GM18519 (cell line): ENCODE measurements around the gene CAMK4.
"Not testable (repeated sequence)": the region's sequence is repeated elsewhere in the genome, so short reads cannot be mapped to it uniquely, and the experiment has no call there.

ENCODE experiments used
- ATAC-seq: cut with Tn5 transposase; IDR thresholded peaks from one replicate; pipeline ENCODE4 v1.9.1; 2021; ENCODE audit warnings: mild to moderate bottlenecking, moderate library complexity; ENCODE audit not compliant: unreplicated experiment, low FRiP score

The CAMK4 gene

DNA sequence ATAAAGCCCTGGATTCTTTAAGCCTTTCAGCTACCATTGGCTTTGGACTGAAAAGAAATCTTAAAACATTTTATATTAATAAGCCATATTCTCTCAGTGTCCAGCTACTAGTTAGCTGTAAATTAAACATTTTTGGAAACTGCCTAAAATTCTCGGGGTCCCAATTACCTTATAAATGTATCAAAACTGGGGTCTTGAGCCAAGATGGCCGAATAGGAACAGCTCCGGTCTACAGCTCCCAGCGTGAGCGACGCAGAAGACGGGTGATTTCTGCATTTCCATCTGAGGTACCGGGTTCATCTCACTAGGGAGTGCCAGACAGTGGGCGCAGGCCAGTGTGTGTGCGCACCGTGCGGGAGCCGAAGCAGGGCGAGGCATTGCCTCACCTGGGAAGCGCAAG lies 77.9 kb downstream of the CAMK4 start:
- not testable (repeated sequence) for ATAC-seq

DNA sequence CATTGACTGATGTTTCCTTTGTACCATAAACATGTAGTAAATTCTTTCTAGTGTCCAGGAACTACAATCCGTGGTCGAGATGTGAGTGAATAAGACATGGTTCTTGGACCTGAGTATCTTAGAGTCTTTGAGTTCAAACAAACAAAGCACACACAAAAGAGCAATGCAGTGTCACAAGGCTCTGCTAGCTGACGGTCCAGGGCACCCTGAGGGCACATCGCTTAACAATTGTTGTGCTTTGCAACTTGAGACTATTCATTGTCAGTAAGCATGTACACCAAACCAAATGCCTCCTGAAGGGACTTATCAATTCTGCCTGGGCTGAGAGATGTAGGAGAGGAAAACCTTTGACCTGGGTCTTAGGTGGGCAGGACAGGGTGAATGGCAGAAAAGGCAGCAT lies 84.8 kb downstream of the CAMK4 start:
- no peak for ATAC-seq

DNA sequence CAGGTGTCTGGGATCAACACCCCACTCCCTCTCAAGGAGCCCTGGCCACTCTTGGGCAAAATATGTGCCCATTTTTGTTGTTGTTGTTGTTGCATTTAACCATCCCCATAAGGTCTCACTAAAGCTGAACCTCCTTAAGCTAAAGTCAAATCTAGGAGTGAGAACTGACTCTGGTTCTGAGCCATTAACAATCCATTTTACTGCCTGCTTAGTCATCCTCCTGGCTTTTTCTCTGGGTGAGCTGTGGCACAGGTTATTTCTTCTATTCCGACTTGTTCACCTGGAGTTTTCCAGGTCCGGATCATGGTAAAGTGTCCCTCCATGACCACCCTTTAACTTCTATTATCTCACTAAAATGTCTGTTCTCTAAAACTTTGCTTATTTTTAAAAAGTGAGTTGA lies 85.2 kb downstream of the CAMK4 start:
- no peak for ATAC-seq

DNA sequence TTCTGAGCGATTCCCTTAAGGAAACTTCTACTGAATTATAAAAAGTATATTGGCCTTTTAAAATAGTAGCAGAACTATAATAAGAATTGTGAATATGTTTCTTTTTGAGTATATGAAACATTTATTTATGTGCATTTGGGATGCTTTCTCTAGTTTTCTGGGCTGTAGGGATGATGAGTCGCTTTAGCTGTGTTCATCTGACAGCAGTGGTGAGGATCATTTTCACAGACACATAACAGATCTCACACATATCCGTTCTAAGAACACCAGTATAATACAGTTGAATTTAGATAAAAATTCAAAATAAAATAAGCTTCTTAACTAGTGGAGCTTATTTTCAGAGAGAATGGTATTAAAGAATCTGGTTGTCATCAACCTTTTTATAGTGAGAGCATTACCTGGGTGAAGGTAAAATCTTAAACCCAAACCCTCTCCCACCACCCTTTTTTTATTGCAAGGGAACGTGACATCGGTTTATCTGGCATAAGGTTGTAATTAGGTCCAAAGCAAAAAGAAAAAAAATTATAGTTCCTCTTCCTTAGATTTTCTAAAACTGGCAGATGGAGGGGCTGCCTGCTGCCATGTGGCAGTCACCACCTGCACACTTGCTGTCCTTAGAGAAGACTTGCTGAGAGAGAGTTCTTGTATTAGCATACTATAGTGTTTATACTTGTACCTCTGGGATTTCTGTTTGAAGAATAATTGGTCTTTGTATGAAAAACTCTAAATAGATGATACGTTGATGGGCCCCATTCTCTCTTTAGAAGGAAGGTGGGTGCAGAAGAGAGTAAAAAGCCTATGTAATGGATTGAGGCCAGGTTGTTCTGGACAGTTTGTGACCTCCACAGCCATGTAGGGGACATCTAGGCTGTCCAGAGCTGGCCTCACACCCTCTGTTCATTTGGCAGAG lies 86.8 kb downstream of the CAMK4 start:
- no peak for ATAC-seq

DNA sequence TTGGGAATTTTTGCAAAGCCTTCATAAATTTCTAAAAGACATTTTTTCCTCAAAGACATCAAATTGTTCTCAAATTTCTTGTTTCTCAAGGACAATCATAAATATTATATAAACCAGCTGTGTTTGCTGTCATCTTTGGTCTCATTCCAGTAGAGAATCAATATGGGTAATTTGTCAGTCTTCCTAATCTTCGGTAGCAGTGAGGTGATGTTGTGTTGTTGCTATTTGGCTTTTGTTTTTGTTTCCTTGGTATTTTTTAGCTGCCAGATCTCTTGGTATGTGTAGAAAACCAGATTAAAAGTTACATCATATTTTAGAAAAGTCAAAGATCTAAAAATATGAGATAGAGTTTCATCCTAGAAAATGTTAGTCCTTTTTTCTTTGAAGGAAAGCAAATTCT lies 87.5 kb downstream of the CAMK4 start:
- ATAC-seq: no peak

DNA sequence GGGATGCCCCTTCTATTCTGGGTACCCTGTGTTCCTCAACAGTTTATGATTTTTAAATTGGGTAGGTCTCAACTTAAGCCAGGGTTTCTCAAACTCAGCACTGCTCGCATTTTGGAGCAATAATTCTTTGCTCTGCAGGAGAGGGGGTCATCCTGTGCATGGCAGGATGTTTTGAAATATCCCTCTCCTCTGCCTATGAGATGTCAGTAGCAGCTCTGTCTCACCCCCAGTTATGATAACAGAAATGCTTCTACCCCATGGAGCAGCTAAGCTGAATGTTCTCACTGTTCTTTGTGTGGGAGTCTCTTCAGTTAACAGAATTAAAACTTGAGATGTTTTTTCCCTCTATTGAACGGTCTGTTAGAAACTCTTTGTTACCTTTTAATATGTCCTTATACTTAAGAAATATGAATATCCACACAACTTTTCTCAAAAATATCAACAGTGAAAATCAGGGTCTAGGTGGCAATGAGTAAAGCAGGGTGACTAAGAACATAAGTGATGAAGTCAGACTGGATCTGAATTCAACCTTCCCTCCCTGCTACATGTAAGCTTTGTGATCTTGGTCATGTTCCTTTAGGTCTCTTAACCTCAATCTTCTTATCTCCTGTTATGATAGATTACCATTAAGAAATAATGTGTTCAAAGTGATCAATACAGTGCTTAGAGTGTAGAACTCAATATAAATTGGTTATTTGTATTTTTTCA lies 89.0 kb downstream of the CAMK4 start:
- no peak for ATAC-seq

DNA sequence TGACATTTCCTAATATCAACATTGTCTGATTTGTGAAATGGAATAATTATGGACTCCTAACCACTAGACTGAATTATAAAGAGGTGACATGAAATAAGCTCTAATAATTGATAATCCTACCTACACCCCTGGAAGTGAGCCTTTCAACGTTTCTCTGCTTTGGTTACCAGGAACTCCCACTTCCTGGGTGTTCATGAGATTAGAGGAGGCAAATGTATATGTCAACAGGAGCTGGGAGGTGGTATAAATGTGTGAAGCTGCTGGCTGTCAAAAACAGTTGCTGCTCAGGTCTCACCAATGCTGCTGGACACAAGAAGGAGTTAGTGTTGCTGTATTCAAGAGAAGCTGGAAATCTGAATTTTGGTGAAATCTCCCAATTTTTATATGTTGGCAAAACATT lies 96.8 kb downstream of the CAMK4 start:
- no peak for ATAC-seq

DNA sequence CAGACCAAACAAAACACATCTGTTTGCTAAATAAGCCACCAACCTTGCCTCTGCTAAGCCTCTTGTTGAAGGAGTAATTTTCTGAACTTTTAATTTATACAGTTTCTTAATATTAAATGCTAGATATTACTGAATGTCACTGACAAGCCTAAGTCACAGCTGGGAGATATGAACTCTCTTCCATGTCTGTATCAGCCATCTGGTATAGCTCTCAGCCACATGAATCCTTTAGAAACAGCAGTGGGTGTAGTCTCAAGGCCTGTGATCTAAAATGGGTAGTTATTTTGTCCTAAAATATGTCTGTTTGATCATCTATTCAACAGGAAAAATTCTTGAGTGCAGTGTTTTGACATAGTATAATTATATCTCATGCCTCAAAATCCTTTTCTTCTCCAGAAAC lies 97.2 kb downstream of the CAMK4 start:
- no peak for ATAC-seq

DNA sequence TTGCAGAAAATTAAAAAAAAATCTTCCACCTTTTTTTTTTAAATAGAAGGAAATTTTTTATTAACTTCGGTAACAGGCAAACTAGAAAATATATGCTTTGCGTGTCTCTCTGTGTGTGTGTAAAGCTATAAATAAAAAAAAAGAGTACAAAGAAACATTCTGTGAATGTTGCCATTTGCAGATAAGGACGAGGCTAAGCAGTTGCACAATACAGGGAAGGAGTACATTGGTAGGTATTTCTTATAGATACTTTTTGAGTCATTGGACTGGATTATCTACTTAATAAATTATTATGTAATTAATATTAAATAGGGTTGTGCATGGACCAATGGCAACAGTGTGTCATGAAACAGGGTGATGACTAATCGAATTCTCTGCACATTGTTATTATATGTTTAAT lies 102.4 kb downstream of the CAMK4 start:
- no peak for ATAC-seq

DNA sequence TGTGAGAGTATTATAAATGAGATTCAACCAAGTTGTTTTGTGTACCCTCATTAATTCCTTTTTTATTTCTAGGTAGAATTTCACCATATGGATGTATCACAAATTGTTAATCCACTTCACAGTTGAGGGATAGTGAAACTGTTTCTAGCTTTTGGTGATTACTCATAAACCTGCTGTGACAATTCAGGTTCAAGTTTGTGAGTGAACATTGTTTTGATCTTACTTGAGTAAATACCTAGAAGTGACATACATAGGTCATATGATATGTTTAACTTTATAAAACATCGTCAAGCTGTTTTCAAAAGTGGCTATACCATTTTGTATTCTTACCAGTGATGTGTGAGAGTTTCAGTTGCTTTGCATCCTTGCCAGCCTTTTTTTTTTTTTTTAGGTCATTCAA lies 112.9 kb downstream of the CAMK4 start:
- ATAC-seq: no peak

DNA sequence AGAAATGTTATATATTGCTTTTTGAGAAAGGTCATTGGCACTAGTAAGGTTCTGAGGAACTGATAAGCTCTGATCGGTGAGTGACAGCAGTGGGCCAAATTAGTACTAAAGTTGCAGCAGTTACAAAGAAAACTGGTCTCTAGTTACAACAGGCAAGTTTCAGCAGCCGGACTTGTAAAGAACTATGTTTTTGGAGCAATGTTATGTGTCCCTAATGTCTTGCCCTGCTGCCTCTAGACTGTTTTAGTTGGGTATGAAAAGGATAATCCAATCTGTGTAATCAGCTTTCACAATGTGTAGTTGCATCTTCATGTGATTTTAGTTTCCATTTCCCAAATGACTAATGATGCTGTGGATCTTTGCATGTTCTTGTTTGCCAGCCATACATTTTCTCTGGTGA lies 113.5 kb downstream of the CAMK4 start:
- no peak for ATAC-seq

DNA sequence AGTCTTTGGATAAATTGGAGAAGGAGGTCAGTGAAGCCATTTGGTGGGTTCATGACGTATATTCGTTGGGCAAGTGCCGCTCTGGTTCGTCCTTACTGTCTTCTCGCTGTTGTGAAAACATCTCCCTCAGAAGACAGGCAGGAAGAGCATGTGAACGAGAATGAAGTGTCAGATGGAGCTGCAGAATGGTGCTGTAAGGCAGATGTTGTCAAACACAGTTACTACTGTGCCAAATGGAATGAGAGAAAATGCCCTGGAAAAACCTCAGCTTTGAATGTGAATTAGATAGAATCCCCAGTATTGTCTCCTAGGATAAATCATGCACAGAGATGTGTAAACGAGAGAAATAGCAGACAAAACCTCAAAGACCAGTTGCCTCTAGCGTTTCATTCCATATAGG lies 121.5 kb downstream of the CAMK4 start:
- ATAC-seq: no peak

DNA sequence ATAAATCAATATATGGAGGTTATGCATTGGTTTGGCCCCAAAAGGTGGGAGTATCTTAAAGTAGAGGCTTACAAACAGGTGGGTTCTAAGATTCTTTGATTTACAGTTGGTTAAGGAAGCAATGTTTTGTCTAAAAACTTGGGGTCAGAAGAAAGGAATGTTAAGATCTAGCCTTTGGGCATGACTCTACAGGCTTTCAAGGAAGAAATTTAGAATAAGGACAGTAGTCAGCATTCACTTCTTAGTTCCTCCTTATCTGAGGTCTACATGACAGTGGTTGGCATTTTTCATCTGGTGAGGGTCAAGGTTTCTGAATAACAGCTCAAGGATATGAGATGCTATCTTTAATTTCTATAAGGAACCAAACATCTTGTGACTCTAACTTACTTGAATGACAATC lies 122.8 kb downstream of the CAMK4 start:
- ATAC-seq: no peak

DNA sequence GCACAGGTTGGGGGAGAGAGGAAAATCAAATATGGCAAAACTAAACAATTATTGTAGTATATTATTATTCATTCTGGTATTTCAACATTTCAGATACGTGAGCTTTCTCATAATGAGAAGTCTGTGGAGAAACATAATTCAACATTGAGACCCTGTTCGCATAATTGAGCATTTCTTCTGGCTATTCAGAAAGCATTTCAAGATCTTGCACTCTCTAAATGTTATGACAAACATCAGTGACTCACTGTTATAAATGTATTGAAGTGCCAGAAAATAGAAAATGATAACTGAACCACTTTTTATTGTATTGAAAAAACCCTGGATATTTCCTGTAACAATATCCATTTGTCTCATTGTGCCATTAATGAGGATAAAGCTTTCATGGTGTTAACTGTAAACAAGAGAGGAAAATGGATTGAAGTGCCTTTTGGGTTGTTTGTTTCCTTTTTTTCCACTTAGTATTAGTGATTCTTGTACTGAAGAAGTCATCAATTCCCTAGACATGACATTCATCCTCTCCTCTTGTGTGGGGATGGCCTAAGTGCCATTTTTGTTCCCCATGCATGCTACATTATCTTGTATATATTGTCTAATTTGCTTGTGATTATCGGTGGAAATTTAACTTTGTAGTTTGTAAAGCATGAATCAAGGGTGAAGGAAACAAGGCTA lies 124.6 kb downstream of the CAMK4 start:
- ATAC-seq: no peak

DNA sequence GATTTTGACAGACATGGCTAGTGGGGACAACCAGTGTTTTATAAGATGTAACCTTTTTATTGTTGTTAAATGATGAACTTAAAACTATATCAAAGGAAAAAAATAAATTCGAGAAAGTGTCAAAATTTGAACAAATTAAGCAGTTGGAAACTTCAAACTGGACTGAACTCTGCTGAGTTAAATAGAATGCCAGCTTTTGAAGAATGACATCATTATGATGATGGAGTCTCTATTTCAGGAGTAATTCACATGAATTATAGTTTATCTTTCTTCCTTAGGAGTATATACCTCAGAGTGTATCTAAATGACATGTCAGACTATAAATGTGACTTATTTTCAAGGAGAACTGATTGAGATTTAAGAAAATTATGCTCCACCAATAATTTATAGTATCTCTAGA lies 125.2 kb downstream of the CAMK4 start:
- no peak for ATAC-seq

DNA sequence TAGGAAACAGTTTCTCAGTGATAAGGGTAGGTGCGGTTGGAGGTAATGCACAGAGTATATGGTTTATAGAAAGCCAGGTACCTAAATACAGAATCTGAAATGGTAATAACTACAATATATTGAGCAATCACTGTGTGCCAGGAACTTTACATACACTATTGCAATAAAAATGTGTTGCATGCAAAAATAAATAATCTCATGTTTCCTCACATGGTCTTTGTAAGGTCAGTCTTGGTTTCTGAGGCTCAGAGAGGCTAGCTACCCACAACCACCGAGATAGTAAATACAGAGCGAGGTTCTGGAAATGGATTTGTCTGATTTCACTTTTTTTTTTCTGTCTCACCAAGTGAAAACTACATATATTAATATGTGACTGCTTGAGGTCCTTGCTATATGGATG lies 128.9 kb downstream of the CAMK4 start:
- ATAC-seq: no peak

DNA sequence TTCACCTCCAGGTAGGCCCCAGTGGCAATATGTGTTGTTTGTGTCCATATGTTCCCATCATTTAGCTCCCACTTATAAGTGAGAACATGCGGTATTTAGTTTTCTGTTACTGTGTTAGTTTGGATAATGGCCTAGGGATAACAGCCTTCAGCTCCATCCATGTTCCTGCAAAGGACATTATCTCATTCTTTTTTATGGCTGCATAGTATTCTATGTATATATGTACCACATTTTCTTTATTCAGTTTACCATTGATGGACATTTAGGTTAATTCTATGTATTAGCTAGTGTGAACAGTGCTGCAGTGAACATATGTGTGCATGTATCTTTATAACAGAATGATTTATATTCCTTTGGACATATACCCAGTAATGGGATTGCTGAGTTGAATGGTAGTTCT lies 134.5 kb downstream of the CAMK4 start:
- ATAC-seq: not testable (repeated sequence)

DNA sequence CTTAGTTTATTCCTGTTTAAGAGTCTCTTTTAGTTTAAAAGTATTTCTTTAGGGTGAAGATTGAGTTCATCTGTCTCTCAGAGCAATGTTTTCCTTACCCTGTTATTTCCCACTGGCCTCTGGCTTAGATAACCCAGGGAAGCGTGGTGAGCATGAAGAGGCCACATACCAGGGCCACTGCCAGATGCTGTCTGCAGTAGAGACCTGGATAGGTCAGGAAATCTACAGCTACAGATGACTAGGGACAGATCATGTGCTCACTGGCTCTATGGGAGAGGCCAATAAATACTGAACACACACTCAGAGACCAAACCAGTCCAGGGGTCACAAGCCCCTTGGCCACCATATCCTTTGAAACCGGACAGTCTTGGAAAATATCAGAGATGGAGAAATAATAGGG lies 136.0 kb downstream of the CAMK4 start:
- ATAC-seq: no peak

DNA sequence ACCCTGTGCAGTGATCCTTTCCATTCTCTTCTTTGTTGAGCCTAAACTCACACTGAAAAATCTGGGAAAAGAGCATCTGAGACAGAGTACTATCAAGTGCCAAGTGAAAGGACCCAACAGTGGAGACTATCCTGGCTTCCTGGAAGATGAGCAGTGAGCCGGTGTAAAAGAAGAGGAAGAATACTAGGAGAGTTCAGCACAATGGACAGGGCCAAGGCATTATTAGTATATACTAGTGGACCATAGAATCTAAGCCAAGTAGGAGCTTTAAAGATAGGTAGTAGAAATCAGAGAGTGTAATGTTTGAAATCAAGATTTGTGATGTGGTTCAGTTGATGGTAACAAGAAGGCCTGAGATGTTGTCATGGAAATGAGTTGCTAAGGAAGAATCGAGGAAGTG lies 140.8 kb downstream of the CAMK4 start:
- no peak for ATAC-seq

DNA sequence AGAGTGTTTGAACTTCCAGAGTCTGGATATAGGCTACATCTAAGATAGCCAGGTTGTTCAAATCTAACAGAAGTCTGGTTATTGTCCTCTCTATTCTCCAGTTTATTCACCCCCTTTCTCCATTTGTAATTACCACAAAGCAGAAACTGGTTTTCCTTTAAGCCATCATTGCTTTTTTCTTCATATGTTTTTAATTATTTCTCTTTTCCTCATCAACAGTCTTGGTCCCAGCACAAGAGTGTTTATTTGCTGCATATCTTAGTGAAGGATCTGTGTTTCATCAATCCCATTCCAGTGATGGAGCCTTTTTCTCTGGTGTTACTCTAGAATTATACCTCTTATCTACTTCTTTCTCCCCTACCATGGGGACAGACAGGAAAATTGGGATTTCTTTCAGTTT lies 142.2 kb downstream of the CAMK4 start:
- no peak for ATAC-seq

DNA sequence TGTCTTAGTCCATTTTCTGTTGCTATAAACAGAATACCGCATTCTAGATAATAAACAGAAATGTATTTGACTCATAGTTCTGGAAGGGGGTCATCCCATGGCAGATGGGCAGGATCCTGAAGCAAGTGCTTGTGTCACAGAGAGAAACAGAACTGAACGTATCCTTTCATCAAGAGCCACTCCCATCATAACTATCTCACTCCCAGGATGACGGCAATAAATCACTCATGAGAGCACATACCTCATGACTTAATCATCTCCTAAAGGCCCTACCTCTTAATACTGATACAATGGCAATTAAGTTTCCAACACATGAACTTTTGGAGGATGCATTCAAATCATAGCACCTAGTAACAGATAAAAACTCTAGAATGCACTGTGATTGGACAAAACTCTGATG lies 142.9 kb downstream of the CAMK4 start:
- no peak for ATAC-seq
